Psoas muscle (tissue), 8 donors: ENCODE data around the gene DAAM2. TPM values are rescaled to one million over a fixed set of nuclear protein-coding genes. Genes with fewer than 3 reads are reported as not detected.
A peak's percentile ranks its signal among the peaks of the same experiment; 100 is the strongest.

Source experiments
- ATAC-seq, 4 donors: fragments of 200-7000 bp; cut with Tn5 transposase; one replicate each; pipeline ENCODE4 v1.9.1; 2020; ENCODE audit warnings: moderate library complexity in 3 of 4, mild to moderate bottlenecking in 2 of 4
- DNase-seq, 2 donors: peaks; one replicate each; pipeline ENCODE4 v3.0.0-alpha.2; 2020
- H3K27ac ChIP-seq: fragments of 200-600 bp; one replicate; pipeline ENCODE4 v1.8.0; 2022
- H3K27me3 ChIP-seq, 3 donors: fragments of 200-600 bp in 1 of 3; one replicate each; pipeline versions ENCODE4 v1.6.1 to v1.8.0; 2013 to 2022; ENCODE audit warnings: low read length in 2 of 3, mild to moderate bottlenecking in 2 of 3, moderate library complexity in 1 of 3; ENCODE audit not compliant: insufficient read depth in 3 of 3
- H3K36me3 ChIP-seq, 2 donors: fragments of 200-600 bp in 1 of 2; one replicate each; pipeline versions ENCODE4 v1.6.1 to v1.8.0; 2013 to 2022; ENCODE audit warnings: low read depth in 1 of 2, mild to moderate bottlenecking in 1 of 2, moderate library complexity in 1 of 2; ENCODE audit not compliant: insufficient read depth in 1 of 2
- H3K4me1 ChIP-seq: fragments of 200-600 bp; one replicate; pipeline ENCODE4 v1.8.0; 2022
- H3K4me3 ChIP-seq: fragments of 200-600 bp; one replicate; pipeline ENCODE4 v1.8.0; 2022; ENCODE audit warnings: mild to moderate bottlenecking
- H3K9me3 ChIP-seq: fragments of 200-600 bp; one replicate; pipeline ENCODE4 v1.8.0; 2022
- WGBS, 3 donors: extraction: QIAGEN DNeasy Blood & Tissue Kit; methylation state at CpG; one replicate each; pipeline versions ENCODE4 v1.1.6 to v1.1.7; 2013; 5-methylcytosine and 5-hydroxymethylcytosine counted together
- intact Hi-C, 2 donors: fragments of 100-400 bp; cut with DNase I; formaldehyde crosslinking; loops; one replicate each; pipeline versions ENCODE4 v1.11.0 to v1.14.2; 2022
- polyA plus RNA-seq, 3 donors: library from polyadenylated mRNA; stranded (reverse); fragments of 200-250 nt; gene quantifications; one replicate each; pipeline ENCODE4 v1.2.3, GENCODE V29; 2013
- total RNA-seq, 4 donors: library from RNA; stranded (reverse); fragmentation: NEBNext Ultra II Directional in 2 of 4; extraction: Animal tissue kit (Norgen Biotek cat#: 25700) in 2 of 4; gene quantifications; one replicate each; pipeline versions ENCODE4 v1.2.1 to v1.2.4, GENCODE V29; 2021 to 2023
- TF ChIP-seq, protein P1 (sequence below): fragments of 200-600 bp; IDR thresholded peaks from one replicate; pipeline ENCODE4 v1.8.0; 2022; ENCODE audit warnings: antibody characterized with exemption
- donor health status: healthy with polysubstance abuse.
- donor health status: DM: no; HTN: no; CAD: no; lungs with moderate emphysema.
- donor health status: Bipolar disorder and iron deficiency.
- donor health status: healthy.
- donor health status: DM: yes; HTN: yes; CAD: no.
- donor health status: DM: no; HTN: no; CAD: no.
- donor health status: DM: no; HTN: no; CAD: no.
- donor health status: DM: yes; HTN: yes; CAD: no.

DAAM2 gene
- total and polyA plus RNA-seq, 7 donors, result 7.0 to 67.1 (median 26.5) TPM

DNA sequence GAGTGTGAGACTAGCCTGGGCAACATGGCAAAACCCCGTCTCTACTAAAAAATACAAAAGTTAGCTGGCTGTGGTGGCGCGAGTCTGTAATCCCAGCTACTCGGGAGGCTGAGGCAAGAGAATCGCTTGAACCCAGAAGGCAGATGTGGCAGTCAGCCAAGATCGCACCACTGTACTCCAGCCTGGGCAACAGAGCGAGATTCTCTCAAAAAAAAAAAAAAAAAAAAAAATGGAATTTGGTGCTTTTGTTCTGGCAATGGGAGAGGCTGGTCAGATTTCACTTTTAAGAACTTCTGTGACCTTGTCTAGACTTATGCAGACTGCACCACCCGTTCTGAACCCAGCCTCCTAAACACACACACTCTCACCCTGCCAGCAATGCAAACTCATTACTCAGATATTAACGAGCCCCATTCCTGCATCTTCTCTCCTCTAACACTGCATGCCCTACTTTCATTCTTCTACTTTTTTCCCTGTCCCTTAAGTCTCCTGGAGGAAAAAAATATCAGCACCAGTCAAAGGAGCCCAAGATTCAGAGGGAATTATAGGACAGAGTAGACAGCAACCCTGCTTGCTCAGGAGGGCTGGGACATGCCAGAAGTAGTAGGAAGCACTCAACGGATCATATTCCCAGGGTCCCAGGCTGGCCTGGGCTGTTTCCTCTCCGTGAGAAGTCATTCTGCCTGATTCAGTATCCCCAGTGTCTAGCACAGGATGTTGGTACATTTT, 137.7 kb downstream of the DAAM2 start:
- peaks cover 83% of the 10 kb centered on the region for H3K4me1 ChIP-seq
- H3K27ac ChIP-seq, result peak overlapping the region; percentile 94
- DNase-seq (no peak), ATAC-seq (peak in 2 of 4 donors; percentile 20 to 39)
- H3K27me3 ChIP-seq, result no peaks in the 10 kb centered on the region
- peak overlapping the region; percentile 88 for H3K4me3 ChIP-seq
- WGBS, 3 donors, result 46 to 73% (median 53%) methylated on average over 11 of the region's 11 CpGs
- TF ChIP-seq, protein P1, sequence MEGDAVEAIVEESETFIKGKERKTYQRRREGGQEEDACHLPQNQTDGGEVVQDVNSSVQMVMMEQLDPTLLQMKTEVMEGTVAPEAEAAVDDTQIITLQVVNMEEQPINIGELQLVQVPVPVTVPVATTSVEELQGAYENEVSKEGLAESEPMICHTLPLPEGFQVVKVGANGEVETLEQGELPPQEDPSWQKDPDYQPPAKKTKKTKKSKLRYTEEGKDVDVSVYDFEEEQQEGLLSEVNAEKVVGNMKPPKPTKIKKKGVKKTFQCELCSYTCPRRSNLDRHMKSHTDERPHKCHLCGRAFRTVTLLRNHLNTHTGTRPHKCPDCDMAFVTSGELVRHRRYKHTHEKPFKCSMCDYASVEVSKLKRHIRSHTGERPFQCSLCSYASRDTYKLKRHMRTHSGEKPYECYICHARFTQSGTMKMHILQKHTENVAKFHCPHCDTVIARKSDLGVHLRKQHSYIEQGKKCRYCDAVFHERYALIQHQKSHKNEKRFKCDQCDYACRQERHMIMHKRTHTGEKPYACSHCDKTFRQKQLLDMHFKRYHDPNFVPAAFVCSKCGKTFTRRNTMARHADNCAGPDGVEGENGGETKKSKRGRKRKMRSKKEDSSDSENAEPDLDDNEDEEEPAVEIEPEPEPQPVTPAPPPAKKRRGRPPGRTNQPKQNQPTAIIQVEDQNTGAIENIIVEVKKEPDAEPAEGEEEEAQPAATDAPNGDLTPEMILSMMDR, result no peak
- intact Hi-C loops, result no loop called here
- no peaks in the 10 kb centered on the region for H3K9me3 ChIP-seq
- H3K36me3 ChIP-seq, result peaks cover 9 to 16% of the 10 kb centered on the region in 2 donors

DNA sequence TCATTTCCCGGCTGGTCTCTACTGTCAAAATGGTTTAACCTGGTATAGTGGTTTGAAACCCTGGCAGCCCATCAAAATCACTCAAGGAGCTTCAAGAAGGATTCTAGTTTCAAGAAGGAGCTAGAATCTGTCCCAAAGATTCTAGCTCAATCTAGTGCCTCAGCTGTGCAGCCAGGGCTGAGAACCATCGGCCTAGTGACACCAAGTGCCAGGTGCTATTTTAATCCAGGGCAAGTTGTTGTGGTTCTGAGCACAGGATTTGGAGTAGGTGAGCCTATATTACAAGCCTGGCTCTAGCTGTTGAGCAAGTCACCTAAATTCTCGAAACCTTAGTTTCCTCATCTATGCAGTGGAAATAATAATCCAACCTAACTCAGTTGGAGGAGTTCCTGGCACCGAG, 138.4 kb downstream of the DAAM2 start:
- Histone ChIP-seq H3K36me3 (peaks cover 4 to 9% of the 10 kb centered on the region in 2 donors), H3K27me3 (no peaks in the 10 kb centered on the region), H3K9me3 (no peaks in the 10 kb centered on the region), H3K4me3 (peak overlapping the region; percentile 88), H3K27ac (peak overlapping the region; percentile 94), H3K4me1 (peaks cover 82% of the 10 kb centered on the region)
- ATAC-seq, result peak in 3 of 4 donors; percentile 32 to 37 (median 34)
- intact Hi-C loops, result no loop called here
- TF ChIP-seq, protein P1, result no peak
- no peak for DNase-seq
- 42 to 79% (median 48%) methylated on average over 4 of the region's 4 CpGs for WGBS, 3 donors

DNA sequence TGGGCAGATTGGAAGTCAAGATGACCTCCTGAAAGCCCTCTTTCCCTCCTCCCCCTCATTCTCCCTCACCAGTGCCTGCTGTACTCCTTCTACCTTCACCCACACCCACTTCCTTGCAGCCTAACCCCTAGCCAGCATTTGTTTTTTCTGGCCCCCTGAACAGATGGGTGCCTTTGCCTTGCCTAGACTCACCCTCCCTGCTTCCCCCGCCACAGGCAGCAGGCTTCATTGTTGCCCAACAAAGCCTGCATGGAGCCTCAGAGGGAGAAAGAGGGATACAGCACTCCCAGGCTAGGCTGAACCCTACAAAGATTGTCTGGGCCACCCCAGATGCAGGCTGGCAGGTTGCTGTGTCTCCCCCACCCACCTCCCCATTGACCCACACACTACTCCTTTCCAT, 139.4 kb downstream of the DAAM2 start:
- 82 to 100% (median 94%) methylated on average over 1 of the region's 1 CpG for WGBS, 3 donors
- no peaks in the 10 kb centered on the region for H3K27me3 ChIP-seq
- peaks cover 82% of the 10 kb centered on the region for H3K4me1 ChIP-seq
- TF ChIP-seq, protein P1, result no peak
- no peaks in the 10 kb centered on the region for H3K36me3 ChIP-seq
- peak overlapping the region; percentile 94 for H3K27ac ChIP-seq
- intact Hi-C loops, result no loop called here
- DNase-seq, result no peak
- H3K9me3 ChIP-seq, result no peaks in the 10 kb centered on the region
- ATAC-seq, result no peak
- peak overlapping the region; percentile 88 for H3K4me3 ChIP-seq

DNA sequence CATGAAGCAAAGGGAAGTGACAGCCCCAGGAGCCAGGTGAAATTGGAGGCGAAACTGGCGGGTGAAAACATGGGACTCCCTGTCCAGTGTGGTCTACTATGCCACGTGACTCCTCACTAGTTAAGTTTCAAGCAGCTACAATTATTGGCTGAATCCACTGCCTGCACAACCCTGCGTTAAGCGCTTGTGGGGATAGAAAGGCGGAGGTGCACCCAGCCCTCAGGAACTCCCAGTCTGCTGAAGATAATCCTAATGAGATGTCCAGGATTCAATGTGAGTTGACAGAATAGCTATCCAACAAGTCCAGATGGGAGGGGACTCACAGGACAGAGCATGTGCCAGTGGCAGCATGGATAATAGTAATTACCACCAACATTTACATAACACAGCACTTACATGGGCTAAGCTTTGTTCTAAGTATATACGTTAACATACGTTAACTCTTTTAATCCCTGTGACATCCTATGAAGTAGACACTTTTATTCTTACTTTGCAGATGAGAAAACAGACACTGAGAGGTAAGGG, 140.3 kb downstream of the DAAM2 start:
- ATAC-seq (peak in 1 of 4 donors; percentile 6), DNase-seq (no peak)
- Histone ChIP-seq H3K36me3 (no peaks in the 10 kb centered on the region), H3K27me3 (no peaks in the 10 kb centered on the region), H3K9me3 (no peaks in the 10 kb centered on the region), H3K4me1 (peaks cover 79% of the 10 kb centered on the region), H3K27ac (peak overlapping the region; percentile 94), H3K4me3 (peak overlapping the region; percentile 88)
- intact Hi-C loops, result no loop called here
- WGBS, 3 donors, result 70 to 93% (median 79%) methylated on average over 8 of the region's 8 CpGs
- TF ChIP-seq, protein P1, result no peak
